ENCODE measurements around the gene EML4.
A peak's percentile ranks its signal among the peaks of the same experiment; 100 is the strongest.

Gene EML4

DNA sequence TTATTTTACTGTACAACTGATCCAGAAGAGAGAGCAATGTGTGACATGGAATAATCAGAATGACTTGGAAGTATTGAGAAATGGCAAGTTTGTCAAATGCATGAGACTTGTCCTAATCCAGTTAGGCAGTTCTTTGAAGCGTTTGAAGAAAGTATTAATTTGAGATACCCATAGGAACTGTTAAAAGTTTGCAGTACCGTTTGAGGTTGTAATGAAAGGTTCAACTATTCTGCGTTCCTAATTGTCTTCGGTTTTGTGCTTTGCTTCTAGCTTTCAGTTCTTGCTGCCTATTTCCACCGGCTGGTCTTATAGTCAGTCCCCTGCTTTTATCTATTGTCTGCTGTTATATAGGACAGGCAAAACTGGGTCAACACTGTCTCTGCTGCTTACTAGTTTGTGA is 150.1 kb downstream of the EML4 start:
- H3K36me3 ChIP-seq (ENCODE audit: control insufficient read depth in 4 of 4, insufficient read depth in 4 of 4, low read length in 3 of 4) = peaks cover 3 to 24% (median 9%) of the 10 kb centered on the region in 4 experiments
- no peaks in the 10 kb centered on the region for H3K9me3 ChIP-seq (ENCODE audit: control extremely low read depth in 1 of 5, control insufficient read depth in 4 of 5, insufficient read depth in 2 of 5, low read depth in 1 of 5, low read length in 4 of 5)
- POLR2A ChIA-PET = no interaction called here
- H3K4me1 ChIP-seq (ENCODE audit: control extremely low read depth in 1 of 4, control insufficient read depth in 4 of 4, insufficient read depth in 4 of 4, low read length in 3 of 4) = peaks cover 0 to 6% (median 0%) of the 10 kb centered on the region in 4 experiments
- H3K4me3 ChIP-seq (ENCODE audit: control insufficient read depth in 1 of 7, extremely low read depth in 1 of 7, insufficient read depth in 4 of 7, low read depth in 2 of 7, low read length in 6 of 7) = no peak overlapping the region
- WGBS (ENCODE audit: insufficient coverage) = 98% methylated on average over 5 of the region's 5 CpGs
- H3K27ac ChIP-seq (ENCODE audit: insufficient read depth in 1 of 2, low read depth in 1 of 2, low read length in 2 of 2, poor library complexity in 1 of 2, severe bottlenecking in 2 of 2) = no peak overlapping the region
- no peaks in the 10 kb centered on the region for H3K27me3 ChIP-seq (replicated peaks in 2 of 5; ENCODE audit: control insufficient read depth in 4 of 5, insufficient read depth in 5 of 5, low read length in 4 of 5)
- CTCF ChIA-PET = no interaction called here
- DNase-seq = no peak

- H3K4me3 ChIP-seq (ENCODE audit: control insufficient read depth in 1 of 7, extremely low read depth in 1 of 7, insufficient read depth in 4 of 7, low read depth in 2 of 7, low read length in 6 of 7) = no peak overlapping the region
- H3K27ac ChIP-seq (ENCODE audit: insufficient read depth in 1 of 2, low read depth in 1 of 2, low read length in 2 of 2, poor library complexity in 1 of 2, severe bottlenecking in 2 of 2) = no peak overlapping the region
- WGBS (ENCODE audit: insufficient coverage) = 80% methylated on average over 1 of the region's 2 CpGs
- peaks cover 2 to 27% (median 9%) of the 10 kb centered on the region in 4 experiments for H3K36me3 ChIP-seq (ENCODE audit: control insufficient read depth in 4 of 4, insufficient read depth in 4 of 4, low read length in 3 of 4)
- no peaks in the 10 kb centered on the region for H3K27me3 ChIP-seq (replicated peaks in 2 of 5; ENCODE audit: control insufficient read depth in 4 of 5, insufficient read depth in 5 of 5, low read length in 4 of 5)
- DNase-seq = no peak
- no peaks in the 10 kb centered on the region for H3K9me3 ChIP-seq (ENCODE audit: control extremely low read depth in 1 of 5, control insufficient read depth in 4 of 5, insufficient read depth in 2 of 5, low read depth in 1 of 5, low read length in 4 of 5)
- ChIA-PET POLR2A (interaction anchor here (0.7 kb wide), 1 partner anchor 130 kb away, joined by 4 read pairs; no protein-coding TSS in a partner anchor), CTCF (no interaction called here)
- no peaks in the 10 kb centered on the region for H3K4me1 ChIP-seq (ENCODE audit: control extremely low read depth in 1 of 4, control insufficient read depth in 4 of 4, insufficient read depth in 4 of 4, low read length in 3 of 4)
These were observed 152.4 kb downstream of the EML4 start for GRCh38 chr2:42321452-42322064.

DNA sequence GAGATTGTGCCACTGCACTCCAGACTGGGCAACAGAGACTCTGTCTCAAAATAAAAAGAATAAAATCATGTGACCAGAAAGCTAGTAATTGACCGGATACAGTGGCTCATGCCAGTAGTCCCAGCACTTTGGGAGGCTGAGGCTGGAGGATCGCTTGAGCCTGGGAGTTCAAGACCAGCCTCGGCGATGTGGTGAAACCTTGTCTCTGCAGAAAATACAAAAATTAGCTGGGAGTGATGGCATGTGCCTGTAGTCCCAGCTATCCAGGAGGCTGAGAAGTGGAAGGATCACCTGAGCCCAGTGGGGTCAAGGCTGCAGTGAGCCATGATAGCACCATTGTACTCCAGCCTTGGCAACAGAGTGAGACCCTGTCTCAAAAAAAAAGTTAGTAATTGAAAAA is 155.1 kb downstream of the EML4 start:
- Histone ChIP-seq H3K27me3 (replicated peaks in 2 of 5; ENCODE audit: control insufficient read depth in 4 of 5, insufficient read depth in 5 of 5, low read length in 4 of 5) (no peaks in the 10 kb centered on the region), H3K9me3 (ENCODE audit: control extremely low read depth in 1 of 5, control insufficient read depth in 4 of 5, insufficient read depth in 2 of 5, low read depth in 1 of 5, low read length in 4 of 5) (no peaks in the 10 kb centered on the region), H3K36me3 (ENCODE audit: control insufficient read depth in 4 of 4, insufficient read depth in 4 of 4, low read length in 3 of 4) (peaks cover 0 to 19% (median 9%) of the 10 kb centered on the region in 4 experiments), H3K4me1 (ENCODE audit: control extremely low read depth in 1 of 4, control insufficient read depth in 4 of 4, insufficient read depth in 4 of 4, low read length in 3 of 4) (no peaks in the 10 kb centered on the region), H3K4me3 (ENCODE audit: control insufficient read depth in 1 of 7, extremely low read depth in 1 of 7, insufficient read depth in 4 of 7, low read depth in 2 of 7, low read length in 6 of 7) (no peak overlapping the region), H3K27ac (ENCODE audit: insufficient read depth in 1 of 2, low read depth in 1 of 2, low read length in 2 of 2, poor library complexity in 1 of 2, severe bottlenecking in 2 of 2) (no peak overlapping the region)
- CTCF ChIA-PET = interaction anchor here (0.9 to 1.5 kb wide), 5 partner anchors 16 to 237 kb away, joined by 3 to 5 read pairs (median 3); no protein-coding TSS in a partner anchor
- no peak for DNase-seq
- WGBS (ENCODE audit: insufficient coverage) = 94% methylated on average over 4 of the region's 4 CpGs
- POLR2A ChIA-PET = interaction anchor here (0.6 kb wide), 1 partner anchor 325 kb away, joined by 4 read pairs; no protein-coding TSS in a partner anchor

DNA sequence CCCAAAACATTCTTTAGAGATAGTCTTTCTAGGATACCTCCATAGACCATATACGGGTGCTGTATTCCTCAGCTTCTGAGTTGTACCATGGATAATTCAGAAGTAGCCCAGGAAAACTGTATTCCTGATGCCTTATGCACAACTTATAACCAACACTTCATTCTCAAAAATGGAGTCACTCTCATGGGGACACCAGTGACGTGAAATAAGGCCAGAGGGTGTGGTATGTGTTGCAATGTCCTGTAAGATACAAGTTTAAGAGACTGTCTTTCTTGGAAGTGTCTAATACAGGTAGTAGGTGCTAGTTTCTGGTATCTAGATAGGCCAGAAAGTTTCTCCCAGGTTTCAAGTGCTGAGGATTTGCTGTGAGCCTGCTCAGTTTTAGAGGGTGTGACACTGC is 155.8 kb downstream of the EML4 start:
- POLR2A ChIA-PET = interaction anchor here (0.6 kb wide), 1 partner anchor 324 kb away, joined by 4 read pairs; no protein-coding TSS in a partner anchor
- CTCF ChIA-PET = interaction anchor here (0.9 to 2.1 kb wide), 5 partner anchors 16 to 455 kb away, joined by 3 to 5 read pairs (median 4); no protein-coding TSS in a partner anchor
- H3K27me3 ChIP-seq (replicated peaks in 2 of 5; ENCODE audit: control insufficient read depth in 4 of 5, insufficient read depth in 5 of 5, low read length in 4 of 5) = no peaks in the 10 kb centered on the region
- no peak overlapping the region for H3K27ac ChIP-seq (ENCODE audit: insufficient read depth in 1 of 2, low read depth in 1 of 2, low read length in 2 of 2, poor library complexity in 1 of 2, severe bottlenecking in 2 of 2)
- no peaks in the 10 kb centered on the region for H3K4me1 ChIP-seq (ENCODE audit: control extremely low read depth in 1 of 4, control insufficient read depth in 4 of 4, insufficient read depth in 4 of 4, low read length in 3 of 4)
- 100% methylated on average over 1 of the region's 2 CpGs for WGBS (ENCODE audit: insufficient coverage)
- H3K4me3 ChIP-seq (ENCODE audit: control insufficient read depth in 1 of 7, extremely low read depth in 1 of 7, insufficient read depth in 4 of 7, low read depth in 2 of 7, low read length in 6 of 7) = no peak overlapping the region
- DNase-seq = no peak
- H3K36me3 ChIP-seq (ENCODE audit: control insufficient read depth in 4 of 4, insufficient read depth in 4 of 4, low read length in 3 of 4) = peaks cover 4 to 21% (median 14%) of the 10 kb centered on the region in 4 experiments
- H3K9me3 ChIP-seq (ENCODE audit: control extremely low read depth in 1 of 5, control insufficient read depth in 4 of 5, insufficient read depth in 2 of 5, low read depth in 1 of 5, low read length in 4 of 5) = no peaks in the 10 kb centered on the region

DNA sequence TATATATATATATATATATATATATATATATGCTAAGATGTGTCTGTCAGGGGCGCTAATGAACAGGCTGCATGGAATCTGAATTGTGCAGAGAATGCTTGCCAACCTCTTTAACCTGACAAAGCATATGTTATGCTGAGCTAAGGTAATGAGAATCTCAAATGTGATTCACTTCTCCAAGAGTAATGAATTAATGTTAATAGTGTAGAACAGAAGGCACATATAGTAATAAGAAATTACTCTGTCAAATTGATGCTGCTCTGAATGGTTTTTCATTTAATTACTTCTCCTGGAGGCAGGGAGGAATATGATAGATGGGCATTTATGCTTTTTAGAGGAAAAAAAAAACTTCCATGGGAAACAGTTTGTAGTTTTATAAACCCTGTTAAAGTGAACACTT is 156.5 kb downstream of the EML4 start:
- Histone ChIP-seq H3K4me1 (ENCODE audit: control extremely low read depth in 1 of 4, control insufficient read depth in 4 of 4, insufficient read depth in 4 of 4, low read length in 3 of 4) (no peaks in the 10 kb centered on the region), H3K36me3 (ENCODE audit: control insufficient read depth in 4 of 4, insufficient read depth in 4 of 4, low read length in 3 of 4) (peaks cover 6 to 23% (median 15%) of the 10 kb centered on the region in 4 experiments), H3K4me3 (ENCODE audit: control insufficient read depth in 1 of 7, extremely low read depth in 1 of 7, insufficient read depth in 4 of 7, low read depth in 2 of 7, low read length in 6 of 7) (no peak overlapping the region), H3K27me3 (replicated peaks in 2 of 5; ENCODE audit: control insufficient read depth in 4 of 5, insufficient read depth in 5 of 5, low read length in 4 of 5) (no peaks in the 10 kb centered on the region), H3K9me3 (ENCODE audit: control extremely low read depth in 1 of 5, control insufficient read depth in 4 of 5, insufficient read depth in 2 of 5, low read depth in 1 of 5, low read length in 4 of 5) (no peaks in the 10 kb centered on the region), H3K27ac (ENCODE audit: insufficient read depth in 1 of 2, low read depth in 1 of 2, low read length in 2 of 2, poor library complexity in 1 of 2, severe bottlenecking in 2 of 2) (no peak overlapping the region)
- ChIA-PET CTCF (interaction anchor here (1.9 to 2.1 kb wide), 3 partner anchors 124 to 455 kb away, joined by 4 to 13 read pairs (median 5); no protein-coding TSS in a partner anchor), POLR2A (no interaction called here)
- DNase-seq = no peak
- WGBS (ENCODE audit: insufficient coverage) = no CpG with 5 or more reads among the region's 1 CpG

- Histone ChIP-seq H3K36me3 (ENCODE audit: control insufficient read depth in 4 of 4, insufficient read depth in 4 of 4, low read length in 3 of 4) (peaks cover 6 to 31% (median 18%) of the 10 kb centered on the region in 4 experiments), H3K27ac (ENCODE audit: insufficient read depth in 1 of 2, low read depth in 1 of 2, low read length in 2 of 2, poor library complexity in 1 of 2, severe bottlenecking in 2 of 2) (no peak overlapping the region), H3K27me3 (replicated peaks in 2 of 5; ENCODE audit: control insufficient read depth in 4 of 5, insufficient read depth in 5 of 5, low read length in 4 of 5) (no peaks in the 10 kb centered on the region), H3K9me3 (ENCODE audit: control extremely low read depth in 1 of 5, control insufficient read depth in 4 of 5, insufficient read depth in 2 of 5, low read depth in 1 of 5, low read length in 4 of 5) (no peaks in the 10 kb centered on the region), H3K4me3 (ENCODE audit: control insufficient read depth in 1 of 7, extremely low read depth in 1 of 7, insufficient read depth in 4 of 7, low read depth in 2 of 7, low read length in 6 of 7) (no peak overlapping the region), H3K4me1 (ENCODE audit: control extremely low read depth in 1 of 4, control insufficient read depth in 4 of 4, insufficient read depth in 4 of 4, low read length in 3 of 4) (no peaks in the 10 kb centered on the region)
- WGBS (ENCODE audit: insufficient coverage) = no CpG with 5 or more reads among the region's 4 CpGs
- ChIA-PET CTCF (interaction anchor here (0.6 to 1.9 kb wide), 6 partner anchors 11 to 457 kb away, joined by 3 to 13 read pairs (median 4); no protein-coding TSS in a partner anchor), POLR2A (no interaction called here)
- no peak for DNase-seq
These were observed 158.0 kb downstream of the EML4 start for GRCh38 chr2:42327125-42327524.

DNA sequence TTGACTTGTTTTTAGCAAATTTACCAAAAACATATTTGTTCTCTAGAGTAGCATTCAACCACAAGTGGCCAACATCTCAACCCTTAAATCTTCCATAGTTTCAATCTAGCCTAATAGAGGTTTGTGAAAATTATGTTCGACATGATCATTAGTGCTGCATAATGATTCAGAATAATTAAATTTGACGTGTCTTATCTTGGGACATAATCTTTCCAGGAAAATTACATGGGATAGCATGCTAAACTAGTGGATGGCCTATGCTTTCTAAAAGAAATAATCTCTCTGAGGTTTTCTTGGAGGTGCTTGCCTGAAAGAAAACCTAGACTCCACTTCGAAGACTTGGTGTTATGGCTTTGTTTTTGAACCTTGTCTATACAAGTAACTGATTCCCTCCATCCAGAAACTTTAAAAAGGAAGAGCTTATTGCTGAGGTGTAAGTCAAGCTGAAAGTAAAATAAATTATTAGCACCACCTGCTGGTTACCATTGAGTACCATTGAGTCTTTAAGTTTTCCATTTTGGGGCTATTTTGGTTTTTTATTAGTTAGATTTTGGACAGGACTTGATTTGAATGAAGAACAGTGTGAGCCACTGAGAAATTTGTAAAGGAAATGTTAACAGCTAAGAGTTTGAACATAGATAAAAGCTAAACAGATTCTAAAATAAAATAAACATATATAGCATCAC is 159.1 kb downstream of the EML4 start:
- no peaks in the 10 kb centered on the region for H3K9me3 ChIP-seq (ENCODE audit: control extremely low read depth in 1 of 5, control insufficient read depth in 4 of 5, insufficient read depth in 2 of 5, low read depth in 1 of 5, low read length in 4 of 5)
- CTCF ChIA-PET = interaction anchor here (0.6 to 3.7 kb wide), 14 partner anchors 12 to 461 kb away, joined by 3 to 39 read pairs (median 4); no protein-coding TSS in a partner anchor
- no peaks in the 10 kb centered on the region for H3K4me1 ChIP-seq (ENCODE audit: control extremely low read depth in 1 of 4, control insufficient read depth in 4 of 4, insufficient read depth in 4 of 4, low read length in 3 of 4)
- H3K4me3 ChIP-seq (ENCODE audit: control insufficient read depth in 1 of 7, extremely low read depth in 1 of 7, insufficient read depth in 4 of 7, low read depth in 2 of 7, low read length in 6 of 7) = no peak overlapping the region
- H3K27ac ChIP-seq (ENCODE audit: insufficient read depth in 1 of 2, low read depth in 1 of 2, low read length in 2 of 2, poor library complexity in 1 of 2, severe bottlenecking in 2 of 2) = no peak overlapping the region
- H3K27me3 ChIP-seq (replicated peaks in 2 of 5; ENCODE audit: control insufficient read depth in 4 of 5, insufficient read depth in 5 of 5, low read length in 4 of 5) = no peaks in the 10 kb centered on the region
- peak; percentile 25 to 67 (median 61) for DNase-seq
- POLR2A ChIA-PET = no interaction called here
- H3K36me3 ChIP-seq (ENCODE audit: control insufficient read depth in 4 of 4, insufficient read depth in 4 of 4, low read length in 3 of 4) = peaks cover 6 to 40% (median 24%) of the 10 kb centered on the region in 4 experiments
- WGBS (ENCODE audit: insufficient coverage) = 85% methylated on average over 2 of the region's 3 CpGs
